GM21360 (cell line): Measurements from ENCODE around the gene WNK4.
"Not testable (repeated sequence)": the region's sequence is repeated elsewhere in the genome, so short reads cannot be mapped to it uniquely, and the experiment has no call there.

ENCODE experiments used
- ATAC-seq: cut with Tn5 transposase; IDR thresholded peaks from one replicate; pipeline ENCODE4 v1.9.1; 2021; ENCODE audit warnings: mild to moderate bottlenecking, moderate library complexity; ENCODE audit not compliant: unreplicated experiment

The WNK4 gene

GRCh38 chr17:42779936-42780850 is at the start of gene WNK4:
WNK4 (plus strand) TSS chr17:42780610; CDS start chr17:42780699, 89 bp downstream.
- no peak for ATAC-seq

DNA sequence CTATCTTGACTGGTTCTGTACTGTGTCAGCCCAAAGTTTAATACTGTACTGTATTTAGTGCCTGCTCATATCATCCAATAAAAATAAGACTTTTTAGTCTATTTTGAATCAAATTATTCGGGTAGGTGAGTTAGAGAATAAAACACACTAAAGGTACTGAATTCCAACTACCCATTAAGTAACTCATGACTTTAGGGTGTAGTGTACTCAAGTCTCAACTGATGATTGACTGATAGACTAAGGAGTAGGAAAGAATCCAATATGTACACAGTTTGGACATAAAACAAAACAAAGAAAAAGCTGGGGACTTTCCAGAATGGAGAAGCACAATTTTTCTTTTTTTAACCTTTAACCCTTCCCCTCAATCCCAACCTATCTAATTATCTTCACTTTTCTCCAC is 39.7 kb upstream of the WNK4 start:
- no peak for ATAC-seq

GRCh38 chr17:42742916-42743315 is 37.5 kb upstream of the WNK4 start:
- ATAC-seq: not testable (repeated sequence)

DNA sequence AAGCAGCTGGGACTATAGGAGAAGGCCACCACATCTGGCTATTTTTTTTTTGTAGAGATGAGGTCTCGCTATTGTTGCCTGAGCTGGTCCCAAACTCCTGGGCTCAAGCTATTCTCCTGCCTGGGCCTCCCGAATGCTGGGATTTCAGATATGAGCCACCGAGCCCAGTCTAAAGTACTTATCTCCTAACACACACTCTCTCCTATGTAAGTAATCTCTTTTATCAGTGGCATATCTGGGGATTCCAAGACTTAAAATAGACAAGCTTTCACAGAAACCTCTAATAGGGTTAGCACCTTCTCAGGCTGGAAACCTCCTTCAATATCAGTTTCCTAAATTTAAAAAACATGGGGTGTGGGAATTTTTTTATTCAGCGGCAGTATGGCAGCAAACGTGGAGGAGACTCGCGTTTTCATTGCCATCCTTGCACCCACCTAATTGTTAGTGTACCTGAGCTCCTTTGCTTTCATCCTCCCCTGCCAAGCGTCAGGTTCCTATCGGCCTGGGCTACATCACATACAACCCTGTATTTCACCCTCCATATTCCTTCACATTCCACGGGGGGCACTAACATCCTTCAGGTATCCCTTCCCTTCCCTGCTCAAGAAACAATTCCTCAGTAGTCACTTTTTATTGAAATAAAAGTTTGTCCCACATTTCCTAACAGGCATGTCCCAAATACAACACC is 36.7 kb upstream of the WNK4 start:
- ATAC-seq: no peak

- ATAC-seq: peak; percentile 49
Observed at GRCh38 chr17:42744283-42744805, 36.1 kb upstream of the WNK4 start.

GRCh38 chr17:42744806-42745617 is 35.4 kb upstream of the WNK4 start, which contains the start of gene EZH1:
EZH1 (minus strand) TSS chr17:42745040; CDS start chr17:42728941, 16,099 bp downstream.
- ATAC-seq: peak; percentile 73

DNA sequence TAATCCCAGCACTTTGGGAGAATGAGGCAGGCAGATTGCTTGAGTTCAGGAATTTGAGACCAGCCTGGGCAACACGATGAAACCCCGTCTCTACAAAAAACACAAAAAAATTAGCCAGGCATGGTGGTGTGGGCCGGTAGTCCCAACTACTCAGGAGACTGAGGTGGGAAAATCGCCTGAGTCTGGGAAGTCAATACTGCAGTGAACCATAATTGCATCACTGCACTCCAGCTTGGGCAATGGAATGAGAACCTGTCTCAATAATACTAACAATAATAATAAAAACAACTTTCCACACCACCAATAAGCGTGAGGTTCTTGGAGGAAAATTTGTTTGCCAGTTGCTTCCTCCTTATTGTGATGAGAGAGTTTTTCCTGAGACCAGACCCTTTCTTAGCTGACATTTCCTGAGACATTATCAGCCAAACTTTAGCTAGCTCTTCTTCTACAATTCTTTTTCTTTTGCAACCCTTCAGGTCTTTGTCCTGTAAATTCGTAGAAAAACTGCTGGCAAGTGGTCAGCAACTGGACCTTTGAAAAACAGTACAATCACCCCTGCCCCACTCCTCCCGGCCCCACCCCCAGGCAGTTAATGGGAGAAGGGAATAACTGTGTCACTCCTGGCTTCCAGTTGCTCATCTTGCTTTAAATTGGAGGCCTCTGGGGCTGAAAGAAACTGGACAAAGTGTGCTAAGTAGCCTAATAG is 32.1 kb upstream of the WNK4 start:
- ATAC-seq: no peak

GRCh38 chr17:42748908-42749798 is 31.3 kb upstream of the WNK4 start:
- ATAC-seq: no peak

- ATAC-seq: no peak
Observed at GRCh38 chr17:42750739-42751344, 29.6 kb upstream of the WNK4 start.

GRCh38 chr17:42751628-42752027 is 28.8 kb upstream of the WNK4 start:
- ATAC-seq: no peak

GRCh38 chr17:42754782-42755181 is 25.6 kb upstream of the WNK4 start:
- no peak for ATAC-seq

DNA sequence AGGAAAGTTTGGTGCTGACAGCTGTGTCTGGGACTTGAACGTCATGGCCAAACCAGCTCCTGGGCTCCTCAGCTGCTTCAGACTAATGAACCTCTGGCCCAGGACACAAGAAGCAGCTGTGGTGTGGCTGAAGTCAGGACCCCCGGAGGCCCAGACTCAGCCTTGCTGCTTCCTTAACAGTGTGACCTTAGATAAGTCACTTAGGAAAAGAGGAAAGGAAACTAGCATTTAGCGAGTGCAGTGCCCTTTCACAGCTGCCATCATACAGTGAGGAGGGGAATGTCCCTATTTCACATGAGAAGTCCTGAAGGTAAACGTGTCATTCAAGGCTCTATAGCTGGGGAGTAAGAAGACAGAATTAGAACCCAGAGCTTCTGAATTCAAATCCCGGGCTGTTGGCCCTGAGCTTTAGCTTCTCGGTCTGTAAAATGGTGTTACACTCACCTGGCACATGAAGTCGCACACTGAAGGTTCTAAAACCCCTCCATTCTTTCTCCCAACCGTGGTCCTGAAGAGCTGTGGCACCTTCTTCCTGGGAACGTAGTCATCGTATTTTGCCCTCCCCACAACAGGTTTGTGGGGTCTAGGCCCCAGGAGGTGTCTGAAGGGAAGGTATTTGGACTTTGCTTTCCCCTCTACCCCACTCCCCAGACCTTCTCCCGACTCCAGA is 20.3 kb upstream of the WNK4 start:
- no peak for ATAC-seq

GRCh38 chr17:42760652-42761581 is 19.5 kb upstream of the WNK4 start, which contains the start of gene RAMP2:
RAMP2 (plus strand) TSS chr17:42761227; CDS start chr17:42761262, 35 bp downstream.
- ATAC-seq: no peak

DNA sequence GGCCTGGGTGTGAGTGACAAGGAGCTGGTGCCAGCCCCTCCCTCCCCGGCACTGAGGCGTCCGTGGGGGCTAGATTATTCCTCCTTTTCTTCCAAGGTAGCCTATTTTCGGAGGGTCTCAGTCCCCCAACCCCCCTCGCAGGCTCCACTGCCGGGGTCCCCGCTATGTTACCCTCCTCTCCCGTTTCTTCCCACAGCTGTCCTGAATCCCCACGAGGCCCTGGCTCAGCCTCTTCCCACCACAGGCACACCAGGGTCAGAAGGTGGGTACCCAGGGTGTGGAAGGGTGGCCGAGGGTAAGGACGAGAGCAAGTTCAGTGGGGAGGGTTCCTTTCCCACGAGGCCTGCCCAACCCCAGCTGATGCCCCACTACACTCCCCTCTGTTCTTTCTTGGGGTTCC is 18.8 kb upstream of the WNK4 start:
- ATAC-seq: no peak

DNA sequence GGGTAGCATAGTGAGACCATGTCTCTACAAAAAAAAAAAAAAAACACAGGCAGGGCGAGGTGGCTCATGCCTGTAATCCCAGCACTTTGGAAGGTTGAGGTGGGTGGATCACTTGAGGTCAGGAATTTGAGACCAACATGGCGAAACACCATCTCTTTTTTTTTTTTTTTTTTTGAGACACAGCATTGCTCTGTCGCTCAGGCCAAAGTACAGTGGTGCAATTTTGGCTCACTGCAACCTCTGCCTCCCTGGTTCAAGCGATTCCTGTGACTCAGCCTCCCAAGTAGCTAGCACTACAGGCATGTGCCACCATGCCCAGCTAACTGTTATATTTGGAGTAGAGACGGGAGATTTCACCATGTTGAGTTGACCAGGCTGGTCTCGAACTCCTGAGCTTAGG is 14.3 kb upstream of the WNK4 start:
- ATAC-seq: no peak

DNA sequence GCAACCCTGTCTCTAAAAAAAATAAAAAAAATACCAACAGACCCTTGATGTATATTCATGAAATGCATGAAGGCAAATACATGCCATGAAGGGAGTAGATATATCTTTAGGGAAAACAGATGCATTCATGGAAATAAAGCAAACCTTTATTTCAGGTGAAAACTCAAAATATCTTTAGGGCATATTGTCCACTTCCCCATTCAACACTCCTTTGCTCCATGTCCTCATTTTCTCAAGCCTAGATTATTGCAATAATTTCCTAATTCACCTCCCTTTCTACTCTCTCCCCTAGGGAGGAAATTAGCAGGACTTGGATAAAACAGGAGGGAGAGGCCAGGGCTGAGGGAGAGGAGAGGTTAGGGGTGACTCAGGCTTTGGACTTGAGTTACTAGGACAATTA is 12.9 kb upstream of the WNK4 start:
- no peak for ATAC-seq

DNA sequence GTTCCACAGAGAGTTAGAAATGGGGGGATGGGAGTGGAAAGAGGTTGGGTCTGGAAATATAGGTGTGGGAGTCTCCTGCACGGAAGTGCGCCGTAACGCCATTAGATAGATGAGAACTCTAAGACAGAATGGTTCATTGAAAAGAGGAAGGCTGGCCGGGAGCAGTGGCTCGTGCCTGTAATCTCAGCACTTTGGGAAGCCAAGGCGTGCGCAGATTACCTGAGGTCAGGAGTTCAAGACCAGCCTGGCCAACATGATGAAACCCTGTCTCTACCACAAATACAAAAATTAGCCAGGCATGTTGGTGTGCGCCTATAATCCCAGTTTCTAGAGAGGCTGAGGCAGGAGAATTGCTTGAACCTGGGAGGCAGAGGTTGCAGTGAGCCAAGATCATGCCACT is 12.4 kb upstream of the WNK4 start:
- ATAC-seq: not testable (repeated sequence)
